Measurements from ENCODE around the gene FKBP15.

FKBP15 gene

GRCh38 chr9:113247640-113248039 is 26.6 kb upstream of the FKBP15 start:
- no peak for DNase-seq
- H3K27me3 ChIP-seq (replicated peaks) = no peaks in the 10 kb centered on the region
- TF ChIP-seq, protein P1, sequence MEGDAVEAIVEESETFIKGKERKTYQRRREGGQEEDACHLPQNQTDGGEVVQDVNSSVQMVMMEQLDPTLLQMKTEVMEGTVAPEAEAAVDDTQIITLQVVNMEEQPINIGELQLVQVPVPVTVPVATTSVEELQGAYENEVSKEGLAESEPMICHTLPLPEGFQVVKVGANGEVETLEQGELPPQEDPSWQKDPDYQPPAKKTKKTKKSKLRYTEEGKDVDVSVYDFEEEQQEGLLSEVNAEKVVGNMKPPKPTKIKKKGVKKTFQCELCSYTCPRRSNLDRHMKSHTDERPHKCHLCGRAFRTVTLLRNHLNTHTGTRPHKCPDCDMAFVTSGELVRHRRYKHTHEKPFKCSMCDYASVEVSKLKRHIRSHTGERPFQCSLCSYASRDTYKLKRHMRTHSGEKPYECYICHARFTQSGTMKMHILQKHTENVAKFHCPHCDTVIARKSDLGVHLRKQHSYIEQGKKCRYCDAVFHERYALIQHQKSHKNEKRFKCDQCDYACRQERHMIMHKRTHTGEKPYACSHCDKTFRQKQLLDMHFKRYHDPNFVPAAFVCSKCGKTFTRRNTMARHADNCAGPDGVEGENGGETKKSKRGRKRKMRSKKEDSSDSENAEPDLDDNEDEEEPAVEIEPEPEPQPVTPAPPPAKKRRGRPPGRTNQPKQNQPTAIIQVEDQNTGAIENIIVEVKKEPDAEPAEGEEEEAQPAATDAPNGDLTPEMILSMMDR (IDR thresholded peaks at IDR 0.05; ENCODE audit: low read depth, low read length, missing control alignments) = no peak
- no peaks in the 10 kb centered on the region for H3K36me3 ChIP-seq (replicated peaks)
- in situ Hi-C loops (cut with HindIII; ENCODE audit: low pct_ligation_motif_present, low sequenced_read_pairs) = no loop called here
- no peak overlapping the region for H3K27ac ChIP-seq
- H3K4me3 ChIP-seq (ENCODE audit: low read depth, low read length) = no peak overlapping the region

- no peaks in the 10 kb centered on the region for H3K27me3 ChIP-seq (replicated peaks)
- DNase-seq = no peak
- in situ Hi-C loops (cut with HindIII; ENCODE audit: low pct_ligation_motif_present, low sequenced_read_pairs) = no loop called here
- TF ChIP-seq, protein P1 (IDR thresholded peaks at IDR 0.05; ENCODE audit: low read depth, low read length, missing control alignments) = no peak
- H3K27ac ChIP-seq = no peak overlapping the region
- H3K36me3 ChIP-seq (replicated peaks) = no peaks in the 10 kb centered on the region
- no peak overlapping the region for H3K4me3 ChIP-seq (ENCODE audit: low read depth, low read length)
Observed at GRCh38 chr9:113246928-113247327, 25.9 kb upstream of the FKBP15 start.

GRCh38 chr9:113245894-113246293 is 24.8 kb upstream of the FKBP15 start:
- Histone ChIP-seq H3K36me3 (replicated peaks) (no peaks in the 10 kb centered on the region), H3K27ac (no peak overlapping the region), H3K27me3 (replicated peaks) (no peaks in the 10 kb centered on the region), H3K4me3 (ENCODE audit: low read depth, low read length) (no peak overlapping the region)
- TF ChIP-seq, protein P1 (IDR thresholded peaks at IDR 0.05; ENCODE audit: low read depth, low read length, missing control alignments) = no peak
- in situ Hi-C loops (cut with HindIII; ENCODE audit: low pct_ligation_motif_present, low sequenced_read_pairs) = no loop called here
- no peak for DNase-seq

- no peaks in the 10 kb centered on the region for H3K36me3 ChIP-seq (replicated peaks)
- no peaks in the 10 kb centered on the region for H3K27me3 ChIP-seq (replicated peaks)
- H3K27ac ChIP-seq = no peak overlapping the region
- no peak overlapping the region for H3K4me3 ChIP-seq (ENCODE audit: low read depth, low read length)
- TF ChIP-seq, protein P1 (IDR thresholded peaks at IDR 0.05; ENCODE audit: low read depth, low read length, missing control alignments) = no peak
- no peak for DNase-seq
- in situ Hi-C loops (cut with HindIII; ENCODE audit: low pct_ligation_motif_present, low sequenced_read_pairs) = no loop called here
Observed at GRCh38 chr9:113244556-113244955, 23.5 kb upstream of the FKBP15 start.

GRCh38 chr9:113241161-113241560 is 20.1 kb upstream of the FKBP15 start:
- in situ Hi-C loops (cut with HindIII; ENCODE audit: low pct_ligation_motif_present, low sequenced_read_pairs) = no loop called here
- no peak for DNase-seq
- Histone ChIP-seq H3K4me3 (ENCODE audit: low read depth, low read length) (no peak overlapping the region), H3K27me3 (replicated peaks) (no peaks in the 10 kb centered on the region), H3K27ac (no peak overlapping the region), H3K36me3 (replicated peaks) (no peaks in the 10 kb centered on the region)
- TF ChIP-seq, protein P1 (IDR thresholded peaks at IDR 0.05; ENCODE audit: low read depth, low read length, missing control alignments) = no peak

DNA sequence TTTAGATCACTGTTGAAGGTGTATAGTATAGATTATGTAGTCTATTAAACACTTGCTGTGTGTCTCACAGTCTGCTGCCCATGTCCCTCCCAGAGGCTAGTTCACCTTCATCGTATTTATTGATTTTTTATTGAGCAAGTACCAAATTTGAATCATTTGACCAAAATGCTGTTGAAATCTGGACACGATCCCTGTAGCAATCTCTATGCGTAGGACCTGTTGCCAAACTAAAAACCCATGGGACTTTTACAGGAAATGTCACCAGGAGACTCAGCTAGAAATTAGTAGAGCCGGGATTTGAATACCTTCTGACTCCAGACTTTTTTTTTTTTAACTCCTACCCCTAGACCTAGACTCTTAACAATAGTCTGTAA is 17.8 kb upstream of the FKBP15 start:
- Histone ChIP-seq H3K27ac (no peak overlapping the region), H3K4me3 (ENCODE audit: low read depth, low read length) (no peak overlapping the region), H3K27me3 (replicated peaks) (no peaks in the 10 kb centered on the region), H3K36me3 (replicated peaks) (no peaks in the 10 kb centered on the region)
- DNase-seq = no peak
- in situ Hi-C loops (cut with HindIII; ENCODE audit: low pct_ligation_motif_present, low sequenced_read_pairs) = no loop called here
- TF ChIP-seq, protein P1 (IDR thresholded peaks at IDR 0.05; ENCODE audit: low read depth, low read length, missing control alignments) = no peak

Measured in brain microvascular endothelial cell (primary cell).